ENCODE measurements around the gene ZACN. TPM values are rescaled to one million over a fixed set of nuclear protein-coding genes. Genes with fewer than 3 reads are reported as not detected.

Gene ZACN
- total RNA-seq, 4 donors from 2014 or later: not detected

DNA sequence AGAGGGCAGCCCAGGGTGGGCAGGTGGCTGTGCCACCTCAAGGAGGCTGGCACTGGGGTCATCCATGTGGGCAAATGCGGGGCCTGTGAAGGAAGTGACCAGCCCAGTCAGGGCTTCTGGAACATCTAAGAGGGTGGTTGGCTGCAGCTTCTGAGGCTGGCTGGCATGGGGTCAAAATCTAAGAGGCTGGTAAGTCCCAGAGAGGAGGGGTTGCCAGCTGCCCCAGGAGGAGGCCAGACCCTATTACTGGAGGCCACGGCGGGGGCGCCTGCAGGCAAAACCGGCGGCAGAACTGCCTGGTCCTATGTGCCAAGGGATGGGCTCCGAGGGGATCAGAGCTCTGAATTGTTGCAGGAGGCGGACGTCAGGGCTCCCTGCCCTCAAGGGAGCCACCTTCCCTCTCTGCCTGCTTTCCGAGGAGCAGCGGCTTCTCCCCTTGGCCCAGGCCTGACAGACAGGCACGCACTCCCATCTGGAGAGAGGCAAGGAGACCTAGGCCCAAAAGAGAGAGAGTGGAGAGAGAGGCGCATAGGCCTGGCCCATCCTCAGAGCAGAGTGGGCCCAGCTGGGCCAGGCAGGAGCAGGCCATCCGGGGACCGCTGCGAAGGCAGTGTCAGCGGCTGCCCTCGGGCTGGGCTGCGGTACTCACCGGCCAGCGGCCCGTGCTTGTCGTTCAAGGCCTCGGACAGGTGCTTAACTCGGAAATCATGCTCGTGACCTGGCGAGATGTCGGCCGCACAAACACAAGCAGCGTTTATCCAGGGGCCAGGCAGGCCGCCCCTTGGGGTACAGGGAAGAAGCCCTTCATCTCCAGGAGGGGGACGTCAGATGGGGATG is 10.9 kb downstream of the ZACN start:
- DNase-seq (ENCODE audit: low spot score): no peak
- no peak for ATAC-seq (ENCODE audit: low FRiP score)
- TF ChIP-seq, protein P1, sequence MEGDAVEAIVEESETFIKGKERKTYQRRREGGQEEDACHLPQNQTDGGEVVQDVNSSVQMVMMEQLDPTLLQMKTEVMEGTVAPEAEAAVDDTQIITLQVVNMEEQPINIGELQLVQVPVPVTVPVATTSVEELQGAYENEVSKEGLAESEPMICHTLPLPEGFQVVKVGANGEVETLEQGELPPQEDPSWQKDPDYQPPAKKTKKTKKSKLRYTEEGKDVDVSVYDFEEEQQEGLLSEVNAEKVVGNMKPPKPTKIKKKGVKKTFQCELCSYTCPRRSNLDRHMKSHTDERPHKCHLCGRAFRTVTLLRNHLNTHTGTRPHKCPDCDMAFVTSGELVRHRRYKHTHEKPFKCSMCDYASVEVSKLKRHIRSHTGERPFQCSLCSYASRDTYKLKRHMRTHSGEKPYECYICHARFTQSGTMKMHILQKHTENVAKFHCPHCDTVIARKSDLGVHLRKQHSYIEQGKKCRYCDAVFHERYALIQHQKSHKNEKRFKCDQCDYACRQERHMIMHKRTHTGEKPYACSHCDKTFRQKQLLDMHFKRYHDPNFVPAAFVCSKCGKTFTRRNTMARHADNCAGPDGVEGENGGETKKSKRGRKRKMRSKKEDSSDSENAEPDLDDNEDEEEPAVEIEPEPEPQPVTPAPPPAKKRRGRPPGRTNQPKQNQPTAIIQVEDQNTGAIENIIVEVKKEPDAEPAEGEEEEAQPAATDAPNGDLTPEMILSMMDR (IDR thresholded peaks at IDR 0.05): no peak

DNA sequence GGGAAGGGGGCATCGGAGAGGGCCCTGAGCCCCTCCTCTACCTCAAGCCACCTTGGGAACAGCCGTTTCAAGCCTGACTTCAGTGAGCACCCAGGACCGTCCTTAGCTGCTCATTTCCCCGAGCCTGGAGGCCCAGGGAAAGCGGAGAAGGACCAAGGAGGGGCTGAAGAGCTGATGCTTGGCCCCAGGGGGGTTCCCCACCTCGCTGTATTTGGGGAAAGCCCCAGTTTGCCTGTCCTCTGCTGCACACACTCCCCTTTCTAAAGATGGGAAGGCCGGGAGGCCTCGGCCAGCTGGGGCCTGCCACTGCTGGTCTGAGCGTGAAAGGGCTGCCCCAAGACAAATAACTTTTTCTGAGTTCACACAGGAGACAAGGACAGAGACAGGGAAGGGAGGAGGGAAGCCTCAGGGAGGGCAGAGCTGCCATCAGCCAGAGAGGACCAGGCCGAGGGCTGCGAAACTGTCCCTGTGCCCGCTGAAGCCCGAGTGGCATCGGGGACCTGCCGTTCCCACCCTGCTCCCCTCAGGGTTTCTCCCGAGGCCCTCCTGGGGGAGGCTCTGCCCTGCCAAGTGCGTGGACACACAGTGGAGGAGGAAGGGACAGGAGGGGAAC is 11.6 kb downstream of the ZACN start:
- ATAC-seq (ENCODE audit: low FRiP score) (no peak), DNase-seq (ENCODE audit: low spot score) (no peak)
- TF ChIP-seq, protein P1 (IDR thresholded peaks at IDR 0.05): no peak

DNA sequence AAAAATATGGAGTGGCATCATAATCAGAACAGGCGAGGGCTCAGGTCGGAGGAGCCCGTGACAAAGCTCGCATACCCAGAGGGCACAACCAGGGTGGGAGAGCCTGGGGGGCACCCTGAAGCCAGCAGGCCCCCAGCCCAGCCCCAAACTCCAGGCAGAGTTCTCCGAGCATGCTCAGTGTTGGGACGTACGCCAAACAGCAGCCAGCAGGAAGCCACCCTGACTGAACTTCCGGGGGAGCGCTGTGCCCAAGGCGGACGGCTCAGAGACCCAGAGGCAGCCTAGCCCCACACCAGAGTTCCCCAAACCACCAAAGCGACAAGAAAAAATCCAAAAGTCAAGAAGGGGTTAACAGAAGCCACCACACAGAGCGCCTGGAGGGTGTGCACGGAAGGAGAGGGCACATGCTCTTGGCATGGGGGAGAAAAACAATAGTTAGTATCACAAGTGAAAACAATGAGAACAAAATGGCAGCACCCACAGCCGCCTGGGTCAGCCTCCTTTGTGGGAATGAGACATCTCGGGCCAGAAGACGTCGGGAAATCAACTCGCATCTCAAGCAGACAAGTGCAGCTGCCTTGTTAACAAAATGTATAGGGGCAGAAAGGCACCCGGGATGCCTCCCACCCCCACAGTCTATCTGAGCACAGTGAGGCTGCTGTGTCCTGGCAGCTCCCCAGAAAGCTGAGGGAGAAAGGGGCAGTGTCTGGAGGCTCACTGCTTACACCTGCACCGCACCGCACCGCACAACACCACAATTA is 12.7 kb downstream of the ZACN start:
- TF ChIP-seq, protein P1 (IDR thresholded peaks at IDR 0.05): no peak
- DNase-seq (ENCODE audit: low spot score): no peak
- no peak for ATAC-seq (ENCODE audit: low FRiP score)

DNA sequence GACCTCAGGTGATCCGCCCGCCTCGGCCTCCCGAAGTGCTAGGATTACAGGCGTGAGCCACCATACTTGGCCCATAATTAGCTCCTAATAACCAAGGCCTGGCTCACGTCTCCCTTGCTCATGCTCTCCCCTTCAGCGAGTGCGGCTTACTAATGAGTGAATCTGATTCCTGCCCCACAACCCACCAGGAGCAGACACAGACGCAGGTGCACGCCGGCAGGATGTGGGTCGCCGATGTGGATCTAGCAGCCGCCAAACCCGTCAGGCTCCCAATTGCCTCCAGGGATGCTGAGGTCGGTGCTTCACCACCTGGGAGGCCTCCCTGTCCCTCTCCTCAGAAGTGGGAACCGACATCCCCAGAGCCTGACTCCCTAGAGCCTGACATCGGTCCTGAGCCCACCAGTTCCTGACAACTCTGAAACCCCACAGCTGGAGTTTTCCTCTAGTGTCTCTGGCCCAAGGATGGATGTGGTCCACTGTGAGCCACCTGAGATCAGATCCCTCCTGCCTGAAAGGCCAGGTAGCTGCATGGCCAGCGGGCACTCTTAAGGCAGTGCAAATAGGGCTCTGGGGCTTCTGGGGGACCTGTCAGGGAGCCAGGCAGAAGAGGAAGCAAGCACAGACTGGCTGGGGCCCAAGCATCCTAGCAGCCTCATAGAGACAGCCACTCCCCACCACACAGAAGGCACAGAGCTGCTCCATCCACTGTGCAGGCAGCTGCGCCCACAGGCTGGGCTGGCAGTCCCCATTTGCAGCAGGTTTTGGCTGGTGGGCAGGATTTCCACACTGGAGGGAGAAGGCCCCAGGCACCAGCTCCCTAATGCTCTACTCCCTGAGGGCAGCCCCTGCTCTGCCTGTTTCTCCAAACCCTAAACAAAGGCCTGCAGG is 13.8 kb downstream of the ZACN start:
- DNase-seq (ENCODE audit: low spot score) (no peak), ATAC-seq (ENCODE audit: low FRiP score) (no peak)
- TF ChIP-seq, protein P1 (IDR thresholded peaks at IDR 0.05): no peak

DNA sequence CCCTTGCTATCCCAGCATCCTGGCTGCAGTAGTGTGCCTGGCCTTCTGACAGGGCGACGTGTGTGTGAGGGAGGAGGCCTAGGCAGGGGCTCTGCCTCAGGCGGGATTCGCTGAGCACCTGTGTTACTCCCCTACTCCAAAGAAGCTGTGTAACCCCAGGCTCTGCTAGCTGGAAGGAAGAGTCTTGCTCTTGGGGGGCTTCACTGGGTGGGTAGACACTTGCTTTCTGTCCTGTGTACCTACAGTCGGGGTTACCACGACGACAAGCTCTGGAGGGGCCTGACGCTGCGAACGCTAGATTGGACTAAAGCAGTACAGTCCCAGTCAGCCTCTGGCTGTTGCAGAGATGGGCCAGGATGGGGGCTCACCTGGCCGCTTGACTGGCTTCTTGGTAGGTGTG is 15.1 kb downstream of the ZACN start:
- ATAC-seq (ENCODE audit: low FRiP score): no peak
- DNase-seq (ENCODE audit: low spot score): no peak
- TF ChIP-seq, protein P1 (IDR thresholded peaks at IDR 0.05): no peak

DNA sequence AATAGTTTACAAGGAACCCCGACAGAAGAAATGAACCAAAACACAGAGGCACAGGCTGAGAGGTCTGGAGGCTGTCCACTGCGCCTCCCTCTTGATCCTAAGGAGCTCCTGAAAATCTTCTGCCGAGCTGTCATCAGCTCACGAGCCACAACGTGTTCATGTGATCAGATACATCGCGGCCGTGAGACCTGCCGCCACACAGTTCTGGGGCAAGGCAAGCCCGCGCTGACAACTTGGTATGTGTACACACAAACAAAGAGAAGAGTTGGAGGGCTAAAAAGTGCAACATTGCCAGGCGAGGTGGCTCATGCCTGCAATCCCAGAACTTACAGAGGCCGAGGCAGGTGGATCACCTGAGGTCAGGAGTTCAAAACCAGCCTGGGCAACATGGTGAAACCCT is 17.0 kb downstream of the ZACN start:
- no peak for DNase-seq (ENCODE audit: low spot score)
- TF ChIP-seq, protein P1 (IDR thresholded peaks at IDR 0.05): no peak

More for the DNA sequence above, 17.0 kb downstream of the ZACN start:
- ATAC-seq (ENCODE audit: low FRiP score): peak; percentile 17

Measured in omental fat pad (tissue), 4 donors.